Hematopoietic multipotent progenitor cell treated with erythropoietin and hydrocortisone succinate and interleukin-3 and kit ligand, for 8 days (in vitro differentiated cells): ENCODE data around the gene PTPA.
"Not testable (repeated sequence)": the region's sequence is repeated elsewhere in the genome, so short reads cannot be mapped to it uniquely, and the experiment has no call there.

Experiments
- DNase-seq: peaks from one replicate; pipeline ENCODE4 v3.0.0-alpha.2; 2015

The PTPA gene

DNA sequence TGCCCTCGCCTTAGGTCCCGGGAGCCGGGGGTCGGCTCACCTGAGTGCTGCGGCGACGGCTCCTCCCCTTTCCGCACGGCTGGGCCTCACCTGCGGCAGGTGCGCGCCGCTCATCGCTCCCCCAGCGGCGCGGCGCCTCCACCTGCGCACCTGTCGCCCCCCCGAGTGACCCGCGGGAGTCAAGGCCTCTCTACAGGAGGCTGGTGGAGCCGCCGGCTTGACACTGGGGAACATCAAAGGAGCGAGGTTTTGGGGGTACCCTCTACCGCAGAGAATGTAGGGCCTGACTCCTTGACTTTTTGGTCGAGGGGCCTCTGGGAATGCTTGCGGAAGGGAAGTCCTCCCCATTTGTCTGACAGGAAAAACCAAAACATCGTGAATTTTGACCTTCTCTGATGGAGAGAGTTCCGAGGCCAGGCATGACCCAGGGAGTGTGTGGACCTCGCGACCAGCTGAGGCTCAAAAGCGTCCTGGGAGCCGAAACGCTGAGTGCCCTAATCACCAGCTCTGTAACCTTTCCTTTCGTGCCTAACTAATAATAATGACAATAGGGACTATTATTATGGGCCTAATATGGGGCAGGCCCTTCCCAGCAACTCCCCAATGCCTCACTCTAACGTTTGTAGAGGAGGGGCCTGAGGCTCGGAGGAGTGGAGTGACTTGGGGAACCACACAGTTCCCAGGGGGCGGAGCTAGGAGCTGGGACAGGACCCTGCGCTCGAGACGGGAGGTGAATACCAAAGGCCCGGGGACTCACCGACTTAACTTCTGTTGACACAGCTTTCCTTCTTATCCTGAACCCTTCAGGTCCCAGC lies 67.6 kb downstream of the PTPA start:
- no peak for DNase-seq

DNA sequence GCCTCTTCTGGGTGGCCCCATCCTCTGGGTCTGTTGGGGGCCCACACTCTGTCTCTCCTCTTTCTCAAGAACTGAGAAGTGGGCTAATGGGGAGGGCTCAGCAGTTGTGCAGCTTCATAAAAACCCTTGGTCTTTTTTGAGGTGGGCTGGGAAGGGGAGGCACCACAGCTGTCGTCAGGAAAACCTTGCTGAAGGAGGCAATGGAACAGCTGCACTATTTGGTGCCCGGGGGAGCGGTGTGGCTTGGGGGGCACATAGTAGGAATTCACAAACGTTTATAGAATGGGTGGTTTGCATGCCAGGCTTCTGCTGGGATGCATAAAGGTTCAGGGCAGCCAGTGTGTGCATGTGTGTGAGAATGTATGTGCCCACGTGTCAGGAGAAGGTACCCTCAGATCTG lies 70.0 kb downstream of the PTPA start:
- DNase-seq: no peak

GRCh38 chr9:129182122-129182521 lies 70.9 kb downstream of the PTPA start:
- DNase-seq: no peak

GRCh38 chr9:129182625-129183494 lies 71.6 kb downstream of the PTPA start:
- DNase-seq: peak; percentile 39

DNA sequence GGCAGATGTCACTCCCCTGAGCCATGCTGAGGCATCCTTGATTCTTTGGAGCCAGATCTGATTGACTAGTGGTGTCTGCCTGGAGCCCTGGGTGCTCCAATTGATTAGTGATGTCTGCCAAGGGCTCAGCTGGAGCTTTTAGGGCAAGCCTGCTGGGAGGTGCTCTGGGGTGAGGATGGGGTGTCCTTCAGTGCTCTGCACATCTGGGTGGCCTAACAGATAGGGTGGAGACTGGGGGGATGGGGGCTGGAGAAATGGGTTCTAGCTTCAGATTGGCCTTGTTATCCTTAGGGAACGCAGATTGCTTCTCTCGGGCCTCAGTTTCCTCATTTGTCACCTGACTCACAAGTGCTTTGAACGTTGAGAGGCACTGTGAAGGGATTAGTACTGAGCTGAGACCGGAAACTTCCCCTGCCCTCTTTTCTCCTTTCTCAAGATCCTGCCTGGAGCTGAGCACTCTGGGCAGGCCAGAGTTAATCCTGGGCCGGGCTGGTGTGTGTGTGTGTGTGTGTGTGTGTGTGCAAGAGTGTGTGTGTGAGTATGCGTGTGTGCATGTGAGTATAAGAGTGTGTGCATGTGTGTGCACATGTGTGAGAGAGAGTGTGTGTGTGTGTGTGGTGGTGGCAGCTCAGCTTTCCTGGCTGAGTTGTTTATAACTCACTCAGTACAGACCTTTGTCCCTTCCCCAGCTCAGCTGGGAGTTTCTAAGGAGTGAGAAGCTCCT lies 72.4 kb downstream of the PTPA start:
- no peak for DNase-seq

DNA sequence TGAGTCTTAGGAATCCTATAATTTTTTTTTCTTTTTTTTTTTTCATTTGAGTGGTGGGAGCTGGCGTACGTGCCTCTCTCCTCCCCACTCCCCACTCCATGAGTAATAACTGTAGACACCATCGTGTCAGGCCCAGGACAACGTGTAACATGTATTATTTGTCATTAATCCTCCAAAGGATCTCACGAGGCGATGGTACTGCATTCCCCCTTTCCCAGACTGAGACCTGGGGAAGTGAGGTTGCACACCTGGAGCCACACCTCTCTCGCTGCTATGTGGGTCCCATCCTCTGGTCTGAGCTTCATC lies 73.0 kb downstream of the PTPA start:
- DNase-seq: no peak

DNA sequence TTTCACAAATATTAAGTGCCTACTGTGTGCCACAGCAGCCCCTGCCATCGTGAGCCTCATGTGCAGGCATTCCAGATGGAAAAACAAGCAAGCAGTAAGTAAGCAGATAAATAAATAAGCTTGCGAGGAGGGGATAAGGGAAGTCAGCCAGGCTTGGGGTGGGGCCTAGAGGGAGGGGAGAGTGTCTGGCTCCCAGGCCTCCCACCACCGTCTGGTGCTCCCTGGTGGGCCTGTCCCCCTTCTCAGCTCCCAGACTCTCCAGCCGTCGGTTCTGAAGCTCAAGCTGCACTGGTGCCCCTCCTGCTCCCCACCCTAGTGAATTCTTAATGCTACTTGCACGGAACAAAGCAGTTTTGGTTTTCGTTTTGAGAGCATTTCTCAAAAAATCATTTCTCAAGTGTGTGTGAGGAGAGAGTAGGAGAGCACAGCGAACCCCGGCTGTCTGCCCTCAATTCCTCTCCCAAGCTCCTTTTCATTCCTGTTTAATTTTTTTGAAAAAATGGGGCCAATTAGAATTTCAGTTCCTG lies 73.4 kb downstream of the PTPA start:
- no peak for DNase-seq

DNA sequence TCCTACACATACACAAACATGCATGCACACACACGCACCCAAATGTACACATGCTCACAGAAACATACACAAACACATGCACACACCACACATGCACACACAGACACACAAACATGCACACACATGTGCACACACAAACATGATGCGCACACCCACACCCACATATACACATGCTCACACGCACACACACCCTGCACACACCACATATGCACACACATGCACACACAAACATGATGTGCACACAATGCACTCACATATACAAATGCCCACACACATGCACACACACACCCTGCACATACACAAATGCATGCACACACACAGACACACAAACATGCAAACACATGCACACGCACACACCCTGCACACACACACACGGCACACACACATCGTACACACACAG lies 74.2 kb downstream of the PTPA start:
- no peak for DNase-seq

GRCh38 chr9:129185991-129186390 lies 74.8 kb downstream of the PTPA start:
- DNase-seq: no peak

DNA sequence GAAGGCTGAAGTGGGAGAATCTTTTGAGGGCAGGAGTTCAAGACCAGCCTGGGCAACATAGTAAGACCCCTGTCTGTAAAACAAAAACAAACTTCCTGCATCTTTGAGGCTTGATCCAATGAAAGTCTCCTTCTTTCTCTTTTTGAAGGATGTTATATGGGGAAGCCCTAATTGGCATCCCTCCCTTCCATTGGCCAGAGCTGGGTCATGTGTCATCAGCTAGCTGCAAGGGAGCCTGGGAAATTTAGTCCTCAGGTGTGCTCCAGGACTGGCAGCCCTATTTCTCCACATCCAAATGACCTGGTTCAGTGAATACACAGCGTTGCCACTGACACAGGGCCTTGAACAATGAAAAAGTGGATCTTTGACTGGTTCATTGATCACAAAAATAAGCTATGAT lies 75.8 kb downstream of the PTPA start:
- DNase-seq: no peak

DNA sequence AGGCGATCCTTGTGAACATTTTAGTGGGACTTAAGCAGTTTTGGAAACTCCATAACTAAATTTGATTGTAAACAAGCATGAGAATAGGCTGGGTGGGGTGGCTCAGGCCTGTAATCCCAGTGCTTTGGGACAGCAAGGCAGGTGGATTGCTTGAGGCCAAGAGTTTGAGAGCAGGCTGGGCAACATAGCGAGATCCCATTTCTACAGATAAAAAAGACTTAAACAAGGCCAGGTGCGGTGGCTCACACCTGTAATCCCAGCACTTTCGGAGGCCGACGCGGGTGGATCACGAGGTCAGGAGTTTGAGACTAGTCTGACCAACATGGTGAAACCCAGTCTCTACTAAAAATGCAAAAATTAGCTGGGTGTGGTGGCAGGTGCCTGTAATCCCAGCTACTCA lies 78.8 kb downstream of the PTPA start:
- DNase-seq: not testable (repeated sequence)

- no peak for DNase-seq
Measured at GRCh38 chr9:129191234-129191633, 80.0 kb downstream of the PTPA start.

DNA sequence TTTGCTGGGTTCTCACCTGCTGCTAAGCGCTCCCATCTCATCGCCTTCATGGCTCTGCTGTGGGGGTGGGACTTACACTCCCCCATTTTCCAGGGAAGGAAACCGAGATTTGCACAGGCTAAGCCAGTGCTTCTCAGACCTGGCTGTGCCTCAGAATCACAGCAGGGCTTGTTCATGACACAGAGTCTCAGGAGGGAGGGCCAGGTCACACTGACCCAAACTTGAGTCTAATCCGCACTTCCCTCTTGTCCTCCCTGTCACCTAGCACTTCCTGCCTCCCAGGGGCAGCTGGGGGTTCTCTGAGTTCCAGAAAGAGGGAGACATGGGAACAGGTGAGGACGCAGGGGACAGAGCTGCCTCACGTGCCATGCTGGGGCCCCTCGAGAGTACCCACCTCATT lies 82.4 kb downstream of the PTPA start:
- DNase-seq: no peak

DNA sequence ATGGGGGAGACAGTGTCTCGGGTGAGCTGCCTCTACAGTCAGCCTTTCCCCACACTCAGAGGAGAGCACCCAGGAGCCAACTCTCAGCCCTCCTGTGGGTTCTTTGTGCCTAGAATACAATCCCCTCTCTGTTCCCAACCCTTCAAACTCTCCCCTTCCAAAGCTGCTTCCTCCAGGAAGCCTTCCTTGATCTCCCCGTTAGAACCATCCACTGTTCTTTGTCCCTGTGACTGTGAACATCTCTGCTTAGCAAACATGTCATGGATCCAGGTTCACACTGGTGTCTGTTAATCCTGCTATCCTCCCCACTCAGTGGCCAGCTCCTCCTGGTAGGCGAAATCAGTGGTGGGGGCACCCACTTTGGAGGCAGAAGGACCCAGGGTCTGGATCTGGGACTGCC lies 83.0 kb downstream of the PTPA start:
- no peak for DNase-seq

DNA sequence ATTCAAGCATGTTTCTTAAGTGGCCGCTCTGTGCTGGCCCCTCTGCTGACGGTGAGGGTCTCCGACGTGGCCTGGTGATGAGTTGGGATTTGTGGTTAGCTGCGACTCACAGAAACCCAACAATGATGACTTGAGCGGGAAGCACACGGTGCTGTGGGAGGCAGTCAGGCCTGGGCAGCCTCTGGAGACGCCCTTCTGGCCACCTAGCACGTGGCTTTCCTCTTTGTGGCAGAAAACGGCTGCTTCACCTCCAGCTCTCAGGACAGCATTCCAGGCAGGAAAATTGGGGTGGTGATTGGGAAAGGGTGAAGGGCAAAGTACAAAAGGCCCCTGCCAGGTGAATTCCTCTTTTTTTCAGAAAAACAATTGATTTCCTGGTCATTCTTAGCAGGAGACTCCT lies 84.4 kb downstream of the PTPA start:
- DNase-seq: no peak

DNA sequence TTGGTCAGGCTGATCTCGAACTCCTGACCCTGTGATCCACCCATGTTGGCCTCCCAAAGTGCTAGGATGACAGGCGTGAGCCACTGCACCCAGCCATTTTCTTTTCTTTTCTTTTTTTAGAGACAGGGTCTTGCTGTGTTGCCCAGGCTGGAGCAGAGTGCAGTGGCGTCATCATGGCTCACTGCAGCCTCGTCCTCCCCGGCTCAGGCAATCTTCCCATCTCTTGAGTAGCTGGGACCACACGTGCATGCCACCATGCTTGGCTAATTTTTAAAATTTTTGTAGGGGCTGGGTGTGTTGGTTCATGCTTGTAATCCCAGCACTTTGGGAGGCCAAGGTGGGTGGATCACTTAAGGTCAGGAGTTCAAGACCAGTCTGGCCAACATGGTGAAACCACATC lies 85.8 kb downstream of the PTPA start:
- DNase-seq: not testable (repeated sequence)

- DNase-seq: no peak
Measured at GRCh38 chr9:129197978-129198318, 86.7 kb downstream of the PTPA start.
